H9 (cell line): ENCODE data around the gene FOSL2. TPM values are rescaled to one million over a fixed set of nuclear protein-coding genes. Genes with fewer than 3 reads are reported as not detected.

Source experiments
- DNase-seq: peaks from one replicate; pipeline ENCODE4 v3.0.0-alpha.2; 2017
- H2AFZ ChIP-seq: one replicate; pipeline ENCODE4 v1.6.1; 2013; ENCODE audit warnings: mild to moderate bottlenecking, low read length, control low read depth, moderate library complexity
- H2AK5ac ChIP-seq: 2 replicates; pipeline ENCODE4 v1.6.1; 2013; ENCODE audit warnings: low read length, control low read depth, mixed read lengths; ENCODE audit not compliant: insufficient read length
- H2BK120ac ChIP-seq: one replicate; pipeline ENCODE4 v1.6.1; 2013; ENCODE audit warnings: low read depth, mild to moderate bottlenecking, low read length, control low read depth, inconsistent platforms; ENCODE audit not compliant: poor library complexity, severe bottlenecking
- H2BK12ac ChIP-seq: 2 replicates; pipeline ENCODE4 v1.6.1; 2013; ENCODE audit warnings: low read length, control low read depth, mixed read lengths, low read depth; ENCODE audit not compliant: insufficient read length
- H2BK15ac ChIP-seq: 2 replicates; pipeline ENCODE4 v1.6.1; 2013; ENCODE audit warnings: low read depth, low read length, control low read depth
- H2BK20ac ChIP-seq: one replicate; pipeline ENCODE4 v1.6.1; 2013; ENCODE audit warnings: low read depth, mild to moderate bottlenecking, low read length, control low read depth, inconsistent platforms; ENCODE audit not compliant: poor library complexity, severe bottlenecking
- H2BK5ac ChIP-seq: 2 replicates; pipeline ENCODE4 v1.6.1; 2013; ENCODE audit warnings: low read length, control low read depth, mixed read lengths; ENCODE audit not compliant: insufficient read length
- H3K14ac ChIP-seq: 2 replicates; pipeline ENCODE4 v1.6.1; 2013; ENCODE audit warnings: low read length, control low read depth; ENCODE audit not compliant: insufficient read depth
- H3K18ac ChIP-seq: 2 replicates; pipeline ENCODE4 v1.6.1; 2013; ENCODE audit warnings: low read depth, mild to moderate bottlenecking, mixed read lengths, low read length, control low read depth; ENCODE audit not compliant: insufficient read length
- H3K23ac ChIP-seq: 2 replicates; pipeline ENCODE4 v1.6.1; 2013; ENCODE audit warnings: low read length, control low read depth, mixed read lengths, low read depth; ENCODE audit not compliant: insufficient read length
- H3K23me2 ChIP-seq: 2 replicates; pipeline ENCODE4 v1.6.1; 2013; ENCODE audit warnings: low read depth, mild to moderate bottlenecking, mixed read lengths, low read length, control low read depth; ENCODE audit not compliant: insufficient read length, poor library complexity, severe bottlenecking
- H3K27ac ChIP-seq: 2 replicates; pipeline ENCODE4 v1.5.1; 2013; ENCODE audit warnings: low read length, control low read depth, mixed read lengths, low read depth; ENCODE audit not compliant: insufficient read length
- H3K27me3 ChIP-seq: 2 replicates; pipeline ENCODE4 v1.6.1; 2013; ENCODE audit warnings: low read length, control low read depth, inconsistent platforms; ENCODE audit not compliant: insufficient read depth
- H3K4ac ChIP-seq: 2 replicates; pipeline ENCODE4 v1.6.1; 2013; ENCODE audit warnings: low read depth, mild to moderate bottlenecking, control low read depth, inconsistent platforms, low read length, moderate library complexity
- H3K4me1 ChIP-seq: 2 replicates; pipeline ENCODE4 v1.6.1; 2013; ENCODE audit warnings: low read length, control low read depth, inconsistent platforms; ENCODE audit not compliant: insufficient read depth
- H3K4me2 ChIP-seq: 2 replicates; pipeline ENCODE4 v1.6.1; 2013; ENCODE audit warnings: low read length, control low read depth, mixed read lengths; ENCODE audit not compliant: insufficient read length, insufficient read depth
- H3K56ac ChIP-seq: 2 replicates; pipeline ENCODE4 v1.6.1; 2013; ENCODE audit warnings: low read depth, mild to moderate bottlenecking, mixed read lengths, low read length, control low read depth; ENCODE audit not compliant: insufficient read length
- H3K79me1 ChIP-seq: 2 replicates; pipeline ENCODE4 v1.6.1; 2013; ENCODE audit warnings: low read depth, mild to moderate bottlenecking, moderate library complexity, low read length, control low read depth, inconsistent platforms; ENCODE audit not compliant: insufficient read depth, poor library complexity, severe bottlenecking
- H3K79me2 ChIP-seq: 2 replicates; pipeline ENCODE4 v1.6.1; 2013; ENCODE audit warnings: low read length, control low read depth, inconsistent platforms; ENCODE audit not compliant: insufficient read depth
- H3K9ac ChIP-seq: 2 replicates; pipeline ENCODE4 v1.6.1; 2013; ENCODE audit warnings: low read length, control low read depth, mixed read lengths; ENCODE audit not compliant: insufficient read length; ENCODE audit errors: extremely low read depth
- H3K9me3 ChIP-seq: one replicate; pipeline ENCODE4 v1.6.1; 2013; ENCODE audit warnings: low read depth, low read length, inconsistent platforms; ENCODE audit not compliant: control insufficient read depth
- H3T11ph ChIP-seq: one replicate; pipeline ENCODE4 v1.6.1; 2013; ENCODE audit warnings: mild to moderate bottlenecking, low read length, control low read depth, inconsistent platforms
- H4K20me1 ChIP-seq: one replicate; pipeline ENCODE4 v1.6.1; 2013; ENCODE audit not compliant: control insufficient read depth, insufficient read length, insufficient read depth
- H4K5ac ChIP-seq: 2 replicates; pipeline ENCODE4 v1.6.1; 2013; ENCODE audit warnings: low read depth, mild to moderate bottlenecking, mixed read lengths, low read length, control low read depth; ENCODE audit not compliant: insufficient read length
- H4K8ac ChIP-seq: replicated peaks from 2 replicates; pipeline ENCODE4 v1.6.1; 2013; ENCODE audit warnings: low read length, control low read depth, mixed read lengths, low read depth; ENCODE audit not compliant: insufficient read length
- H4K91ac ChIP-seq: 2 replicates; pipeline ENCODE4 v1.6.1; 2013; ENCODE audit warnings: low read depth, mild to moderate bottlenecking, moderate library complexity, mixed read lengths, low read length, control low read depth; ENCODE audit not compliant: insufficient read length
- H3K27ac Mint-ChIP-seq, 3 experiments: 2 replicates in 2 of 3; 3 replicates in 1 of 3; pipeline ENCODE4 v1.8.0; 2020 to 2021; ENCODE audit warnings: mixed read lengths in 3 of 3, mild to moderate bottlenecking in 1 of 3, moderate library complexity in 1 of 3
- H3K27me3 Mint-ChIP-seq: 2 replicates; pipeline ENCODE4 v1.8.0; 2021; ENCODE audit warnings: low read depth, mild to moderate bottlenecking, moderate library complexity, mixed read lengths
- H3K36me3 Mint-ChIP-seq, 3 experiments: 2 replicates in 2 of 3; 3 replicates in 1 of 3; pipeline ENCODE4 v1.8.0; 2020 to 2021; ENCODE audit warnings: low read depth in 3 of 3, mixed read lengths in 3 of 3; ENCODE audit not compliant: insufficient read depth in 1 of 3
- H3K4me1 Mint-ChIP-seq, 2 experiments: 2 replicates each; pipeline ENCODE4 v1.8.0; 2020; ENCODE audit warnings: mixed read lengths in 2 of 2
- H3K4me3 Mint-ChIP-seq, 2 experiments: 2 replicates in 1 of 2; 3 replicates in 1 of 2; pipeline ENCODE4 v1.8.0; 2020 to 2021; ENCODE audit warnings: mild to moderate bottlenecking in 2 of 2, mixed read lengths in 2 of 2, moderate library complexity in 1 of 2
- H3K9me3 Mint-ChIP-seq, 2 experiments: 2 replicates in 1 of 2; 3 replicates in 1 of 2; pipeline ENCODE4 v1.8.0; 2020; ENCODE audit warnings: mild to moderate bottlenecking in 2 of 2, mixed read lengths in 2 of 2, moderate library complexity in 1 of 2
- CTCF ChIP-seq: fragments of 200-600 bp; sonication (generic); conservative IDR thresholded peaks from 3 replicates; pipeline ENCODE4 v1.8.0; 2021; ENCODE audit warnings: antibody characterized with exemption, mild to moderate bottlenecking
- WGBS: extraction: QIAGEN DNeasy Blood & Tissue Kit; methylation state at CpG from one replicate; pipeline ENCODE4 v1.1.7; 2013; ENCODE audit warnings: missing lambda C conversion rate, low lambda C conversion rate, mixed read lengths; ENCODE audit not compliant: insufficient read length; ENCODE audit errors: extremely low coverage; 5-methylcytosine and 5-hydroxymethylcytosine counted together
- total RNA-seq: library from RNA; stranded (reverse); gene quantifications from 2 replicates; pipeline ENCODE4 v1.2.1, GENCODE V29; 2021

The FOSL2 gene
- total RNA-seq, 1 experiment from 2014 or later: 7.4 TPM

- Histone ChIP-seq H3K23me2 (peaks cover 28% of the 10 kb centered on the region), H2BK12ac (no peak overlapping the region), H3K27ac (no peak overlapping the region), H3K79me1 (no peaks in the 10 kb centered on the region), H3T11ph (no peak overlapping the region), H4K8ac (no peak overlapping the region), H3K4me1 (peaks cover 8% of the 10 kb centered on the region; the same call in 1 of the 2 replicates), H3K79me2 (no peaks in the 10 kb centered on the region), H4K5ac (no peak overlapping the region), H2BK120ac (no peak overlapping the region), H3K23ac (no peak overlapping the region), H3K56ac (no peak overlapping the region), H2BK15ac (no peak overlapping the region), H3K18ac (no peak overlapping the region), H3K27me3 (peaks cover 30% of the 10 kb centered on the region; the same call in 1 of the 2 replicates), H2AK5ac (no peak overlapping the region), H3K9me3 (no peaks in the 10 kb centered on the region), H2AFZ (no peak overlapping the region), H2BK5ac (no peak overlapping the region), H2BK20ac (no peak overlapping the region), H3K4ac (no peak overlapping the region), H3K4me2 (peak overlapping the region; percentile 56), H3K14ac (peak overlapping the region; percentile 59), H4K91ac (no peak overlapping the region), H3K9ac (no peak overlapping the region), H4K20me1 (no peaks in the 10 kb centered on the region)
- Mint-ChIP-seq H3K4me3 (no peak overlapping the region; a peak in 4 of 5 replicates), H3K9me3 (no peaks in the 10 kb centered on the region), H3K27ac (no peak overlapping the region), H3K36me3 (no peaks in the 10 kb centered on the region), H3K4me1 (peaks cover 23% of the 10 kb centered on the region in 2 experiments), H3K27me3 (peaks cover 36% of the 10 kb centered on the region)
- no peak for TF ChIP-seq CTCF
- DNase-seq: no peak
- no CpG with 5 or more reads among the region's 81 CpGs for WGBS
Observed at GRCh38 chr2:28393114-28393836, 617 bp downstream of the FOSL2 start.
